ENCODE measurements around the gene GRK1. TPM values are rescaled to one million over a fixed set of nuclear protein-coding genes. Genes with fewer than 3 reads are reported as not detected.

Gene GRK1
- total RNA-seq, 1 donor from 2014 or later, result not detected

- Histone ChIP-seq H3K27ac (ENCODE audit: low read depth, low read length) (no peak overlapping the region), H3K4me1 (ENCODE audit: insufficient read depth, low read length) (no peaks in the 10 kb centered on the region), H3K9ac (ENCODE audit: low read length) (no peak overlapping the region), H3K4me2 (ENCODE audit: low read length) (no peak overlapping the region), H4K20me1 (ENCODE audit: insufficient read depth, low read length) (no peaks in the 10 kb centered on the region), H2AFZ (ENCODE audit: low read depth, low read length) (no peak overlapping the region), H3K4me3 (ENCODE audit: insufficient read depth, low read depth, low read length) (no peak overlapping the region), H3K36me3 (ENCODE audit: insufficient read depth, low read length) (no peaks in the 10 kb centered on the region), H3K27me3 (ENCODE audit: insufficient read depth, low read length) (peaks cover under 1% of the 10 kb centered on the region), H3K79me2 (ENCODE audit: insufficient read depth, low read length) (no peaks in the 10 kb centered on the region), H3K9me3 (ENCODE audit: insufficient read depth, low read depth, low read length) (no peaks in the 10 kb centered on the region)
- no peaks in the 10 kb centered on the region for H3K9me3 Mint-ChIP-seq (ENCODE audit: unreplicated experiment)
- DNase-seq (ENCODE audit: low read depth) (no peak), FAIRE-seq (no peak)
- H3K4me1 Mint-ChIP-seq (ENCODE audit: low read depth, unreplicated experiment), result peaks cover 6% of the 10 kb centered on the region
- H3K4me3 Mint-ChIP-seq (ENCODE audit: unreplicated experiment), result no peak overlapping the region
- TF ChIP-seq EZH2 (IDR thresholded peaks at IDR 0.05; ENCODE audit: insufficient read depth, low read length), result no peak
- TF ChIP-seq CTCF (IDR thresholded peaks at IDR 0.05; ENCODE audit: insufficient read depth, low read depth, low read length), result no peak
- H3K27me3 Mint-ChIP-seq (ENCODE audit: low read depth, unreplicated experiment), result no peaks in the 10 kb centered on the region
- H3K36me3 Mint-ChIP-seq (ENCODE audit: low read depth, unreplicated experiment), result peaks cover 2% of the 10 kb centered on the region
- no peak overlapping the region for H3K27ac Mint-ChIP-seq (ENCODE audit: unreplicated experiment)
These were observed 12.3 kb upstream of the GRK1 start for GRCh38 chr13:113654591-113655345.

GRCh38 chr13:113655346-113656002 is 11.5 kb upstream of the GRK1 start:
- Mint-ChIP-seq H3K36me3 (ENCODE audit: low read depth, unreplicated experiment) (peaks cover 2% of the 10 kb centered on the region), H3K4me3 (ENCODE audit: unreplicated experiment) (no peak overlapping the region), H3K9me3 (ENCODE audit: unreplicated experiment) (no peaks in the 10 kb centered on the region), H3K4me1 (ENCODE audit: low read depth, unreplicated experiment) (peaks cover 6% of the 10 kb centered on the region), H3K27me3 (ENCODE audit: low read depth, unreplicated experiment) (no peaks in the 10 kb centered on the region), H3K27ac (ENCODE audit: unreplicated experiment) (no peak overlapping the region)
- no peak for TF ChIP-seq EZH2 (IDR thresholded peaks at IDR 0.05; ENCODE audit: insufficient read depth, low read length)
- TF ChIP-seq CTCF (IDR thresholded peaks at IDR 0.05; ENCODE audit: insufficient read depth, low read depth, low read length), result no peak
- Histone ChIP-seq H3K4me3 (ENCODE audit: insufficient read depth, low read depth, low read length) (no peak overlapping the region), H3K27me3 (ENCODE audit: insufficient read depth, low read length) (peaks cover 3% of the 10 kb centered on the region), H3K36me3 (ENCODE audit: insufficient read depth, low read length) (no peaks in the 10 kb centered on the region), H3K79me2 (ENCODE audit: insufficient read depth, low read length) (no peaks in the 10 kb centered on the region), H3K9ac (ENCODE audit: low read length) (no peak overlapping the region), H3K27ac (ENCODE audit: low read depth, low read length) (no peak overlapping the region), H3K4me2 (ENCODE audit: low read length) (no peak overlapping the region), H3K9me3 (ENCODE audit: insufficient read depth, low read depth, low read length) (no peaks in the 10 kb centered on the region), H4K20me1 (ENCODE audit: insufficient read depth, low read length) (no peaks in the 10 kb centered on the region), H3K4me1 (ENCODE audit: insufficient read depth, low read length) (no peaks in the 10 kb centered on the region), H2AFZ (ENCODE audit: low read depth, low read length) (no peak overlapping the region)
- DNase-seq (ENCODE audit: low read depth) (no peak), FAIRE-seq (no peak)
